ENCODE measurements around the gene ARG1.
"Not testable (repeated sequence)": the region's sequence is repeated elsewhere in the genome, so short reads cannot be mapped to it uniquely, and the experiment has no call there.

Gene ARG1

GRCh38 chr6:131572686-131573415 lies at the start of gene ARG1:
TSS of gene ARG1 (plus strand) at chr6:131573226. CDS start at chr6:131573283, 57 bp downstream.
- DNase-seq = no peak

- no peak for DNase-seq
These were observed 48.9 kb upstream of the ARG1 start for GRCh38 chr6:131523988-131524673.

GRCh38 chr6:131524695-131525336 lies 48.2 kb upstream of the ARG1 start:
- DNase-seq = no peak

- DNase-seq = not testable (repeated sequence)
These were observed 42.1 kb upstream of the ARG1 start for GRCh38 chr6:131530936-131531335.

- not testable (repeated sequence) for DNase-seq
These were observed 41.3 kb upstream of the ARG1 start for GRCh38 chr6:131531681-131532080.

- DNase-seq = no peak
These were observed 40.4 kb upstream of the ARG1 start for GRCh38 chr6:131532580-131533039.

- DNase-seq = not testable (repeated sequence)
These were observed 34.4 kb upstream of the ARG1 start for GRCh38 chr6:131538615-131539014.

GRCh38 chr6:131545317-131545716 lies 27.7 kb upstream of the ARG1 start:
- DNase-seq = no peak

- no peak for DNase-seq
These were observed 25.5 kb upstream of the ARG1 start for GRCh38 chr6:131547488-131547887.

GRCh38 chr6:131548441-131548840 lies 24.6 kb upstream of the ARG1 start:
- DNase-seq = no peak

- no peak for DNase-seq
These were observed 23.2 kb upstream of the ARG1 start for GRCh38 chr6:131549811-131550210.

- no peak for DNase-seq
These were observed 21.1 kb upstream of the ARG1 start for GRCh38 chr6:131551902-131552301.

GRCh38 chr6:131552572-131552971 lies 20.5 kb upstream of the ARG1 start:
- DNase-seq = no peak

GRCh38 chr6:131555992-131556391 lies 17.0 kb upstream of the ARG1 start:
- no peak for DNase-seq

GRCh38 chr6:131558922-131559321 lies 14.1 kb upstream of the ARG1 start:
- DNase-seq = no peak

- DNase-seq = no peak
These were observed 10.9 kb upstream of the ARG1 start for GRCh38 chr6:131561925-131562707.

- DNase-seq = no peak
These were observed 8.0 kb upstream of the ARG1 start for GRCh38 chr6:131565056-131565455.

- no peak for DNase-seq
These were observed 4.3 kb upstream of the ARG1 start for GRCh38 chr6:131568726-131569125.

GRCh38 chr6:131574133-131574532 lies 1.1 kb downstream of the ARG1 start:
- no peak for DNase-seq

GRCh38 chr6:131574686-131575085 lies 1.7 kb downstream of the ARG1 start:
- DNase-seq = no peak

GRCh38 chr6:131575834-131576478 lies 2.9 kb downstream of the ARG1 start:
- DNase-seq = no peak

GRCh38 chr6:131581523-131581922 lies 8.5 kb downstream of the ARG1 start:
- no peak for DNase-seq

All from cerebellar nuclear complex (tissue), 1 donor.